ENCODE data around the gene CDC27. TPM values are rescaled to one million over a fixed set of nuclear protein-coding genes. Genes with fewer than 3 reads are reported as not detected.

Gene CDC27
- total and polyA plus RNA-seq, 2 donors (not counting 3 experiments of a cell fraction or from before 2014, with no cell fraction given), result 76.1 to 172 TPM

DNA sequence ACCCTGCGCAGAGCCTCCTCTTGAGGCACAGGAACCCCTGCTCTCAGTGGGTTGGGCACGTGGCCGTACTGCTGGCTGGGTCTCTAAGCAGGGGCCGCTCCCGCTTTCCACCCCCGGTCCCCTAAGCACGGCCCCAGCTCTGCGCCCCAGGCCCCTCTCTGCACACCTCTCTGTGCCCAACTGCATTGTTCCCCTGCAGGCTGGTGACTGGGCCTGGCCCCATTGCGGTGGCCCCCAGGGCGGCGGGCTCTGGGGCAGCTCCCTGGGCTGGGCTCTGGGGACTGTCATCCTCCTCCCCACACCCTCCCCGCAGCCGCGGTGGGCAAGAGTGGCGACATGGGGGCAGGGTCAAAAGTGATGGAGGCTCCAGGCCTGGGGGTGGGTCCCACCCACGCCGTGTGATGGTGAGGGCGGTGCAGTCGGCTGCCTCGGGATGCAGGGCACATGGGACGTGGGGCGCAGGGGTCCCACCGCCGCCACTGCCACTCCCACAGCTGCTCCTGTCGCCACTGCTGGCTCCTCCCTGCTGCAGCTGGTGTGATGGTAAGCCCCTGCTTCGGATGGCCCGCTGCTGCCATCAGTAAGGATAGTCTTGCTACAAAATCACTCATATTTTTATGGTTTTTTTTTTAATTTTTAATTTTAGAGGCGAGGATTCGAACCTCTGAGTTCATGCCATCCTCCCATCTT is 49.4 kb upstream of the CDC27 start:
- ChIA-PET POLR2A (no interaction called here), CTCF (interaction anchor here (3.5 kb wide), 1 partner anchor 77 kb away, joined by 53 read pairs; no protein-coding TSS in a partner anchor)
- Histone ChIP-seq H2AFZ (ENCODE audit: low read depth, low read length) (no peak overlapping the region), H4K20me1 (replicated peaks; ENCODE audit: control insufficient read depth, extremely low read depth, insufficient read depth, low read length) (no peaks in the 10 kb centered on the region), H3K4me1 (ENCODE audit: control insufficient read depth, extremely low read depth, insufficient read depth, low read length) (peaks cover 24% of the 10 kb centered on the region), H3K9me1 (replicated peaks; ENCODE audit: control insufficient read depth, extremely low read depth, insufficient read depth, low read length) (no peaks in the 10 kb centered on the region), H3K4me2 (ENCODE audit: insufficient read depth, low read length) (no peak overlapping the region), H3K27me3 (ENCODE audit: control insufficient read depth in 2 of 2, insufficient read depth in 2 of 2, low read length in 2 of 2) (no peaks in the 10 kb centered on the region), H3K36me3 (ENCODE audit: control insufficient read depth in 2 of 2, extremely low read depth in 1 of 2, insufficient read depth in 2 of 2, low read length in 2 of 2) (no peaks in the 10 kb centered on the region), H3K79me2 (ENCODE audit: control insufficient read depth, insufficient read depth, low read length) (no peaks in the 10 kb centered on the region), H3K9ac (replicated peaks; ENCODE audit: extremely low read depth, insufficient read depth, low read length) (no peak overlapping the region), H3K4me3 (replicated peaks in 1 of 3; ENCODE audit: insufficient read depth in 1 of 3, low read depth in 1 of 3, low read length in 3 of 3) (no peak overlapping the region), H3K9me3 (replicated peaks; ENCODE audit: control insufficient read depth, insufficient read depth, low read length) (no peaks in the 10 kb centered on the region), H3K27ac (ENCODE audit: insufficient read depth, low read depth, low read length) (peak overlapping the region; percentile 100)
- no peak for DNase-seq (ENCODE audit: low read depth, low spot score)
- BruUV-seq (replicated peaks), result no TSS peak
- dilution Hi-C loops (cut with MboI; ENCODE audit: extremely low pct_ligation_motif_present, low sequenced_read_pairs), result no loop called here
- intact Hi-C loops (cut with micrococcal nuclease), result no loop called here
- no peak for FAIRE-seq
- TF ChIP-seq POLR2A (IDR thresholded peaks at IDR 0.05; ENCODE audit: low read depth, low read length), result no peak
- TF ChIP-seq MYC (IDR thresholded peaks at IDR 0.05; ENCODE audit: low read depth, low read length), result no peak
- TF ChIP-seq JUN (IDR thresholded peaks at IDR 0.05; ENCODE audit: borderline replicate concordance, insufficient read depth, insufficient read length, low read depth), result no peak
- TF ChIP-seq FOS (IDR thresholded peaks at IDR 0.05; ENCODE audit: borderline replicate concordance, insufficient read depth, low read length), result no peak
- TF ChIP-seq, protein P1, sequence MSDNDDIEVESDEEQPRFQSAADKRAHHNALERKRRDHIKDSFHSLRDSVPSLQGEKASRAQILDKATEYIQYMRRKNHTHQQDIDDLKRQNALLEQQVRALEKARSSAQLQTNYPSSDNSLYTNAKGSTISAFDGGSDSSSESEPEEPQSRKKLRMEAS (IDR thresholded peaks at IDR 0.05; ENCODE audit: insufficient read depth, insufficient read length), result no peak
- TF ChIP-seq, protein P2, sequence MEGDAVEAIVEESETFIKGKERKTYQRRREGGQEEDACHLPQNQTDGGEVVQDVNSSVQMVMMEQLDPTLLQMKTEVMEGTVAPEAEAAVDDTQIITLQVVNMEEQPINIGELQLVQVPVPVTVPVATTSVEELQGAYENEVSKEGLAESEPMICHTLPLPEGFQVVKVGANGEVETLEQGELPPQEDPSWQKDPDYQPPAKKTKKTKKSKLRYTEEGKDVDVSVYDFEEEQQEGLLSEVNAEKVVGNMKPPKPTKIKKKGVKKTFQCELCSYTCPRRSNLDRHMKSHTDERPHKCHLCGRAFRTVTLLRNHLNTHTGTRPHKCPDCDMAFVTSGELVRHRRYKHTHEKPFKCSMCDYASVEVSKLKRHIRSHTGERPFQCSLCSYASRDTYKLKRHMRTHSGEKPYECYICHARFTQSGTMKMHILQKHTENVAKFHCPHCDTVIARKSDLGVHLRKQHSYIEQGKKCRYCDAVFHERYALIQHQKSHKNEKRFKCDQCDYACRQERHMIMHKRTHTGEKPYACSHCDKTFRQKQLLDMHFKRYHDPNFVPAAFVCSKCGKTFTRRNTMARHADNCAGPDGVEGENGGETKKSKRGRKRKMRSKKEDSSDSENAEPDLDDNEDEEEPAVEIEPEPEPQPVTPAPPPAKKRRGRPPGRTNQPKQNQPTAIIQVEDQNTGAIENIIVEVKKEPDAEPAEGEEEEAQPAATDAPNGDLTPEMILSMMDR (IDR thresholded peaks at IDR 0.05; ENCODE audit: extremely low read depth in 1 of 2, insufficient read depth in 1 of 2, low read depth in 1 of 2, low read length in 2 of 2), result no peak
- no peak for TF ChIP-seq POLR2AphosphoS5 (IDR thresholded peaks at IDR 0.05; ENCODE audit: insufficient read depth, low read depth, low read length)
- no peak for TF ChIP-seq GATA2 (IDR thresholded peaks at IDR 0.05; ENCODE audit: insufficient read depth, insufficient read length, low read depth, low read length)
- no peak for TF ChIP-seq EZH2 (IDR thresholded peaks at IDR 0.05; ENCODE audit: borderline replicate concordance, low read depth, low read length, severe bottlenecking)
